ENCODE measurements around the gene TUBGCP2.
"Not testable (repeated sequence)": the region's sequence is repeated elsewhere in the genome, so short reads cannot be mapped to it uniquely, and the experiment has no call there.

The TUBGCP2 gene

GRCh38 chr10:133324857-133325260, 16.2 kb upstream of the TUBGCP2 start:
- no peak for DNase-seq

GRCh38 chr10:133324198-133324792, 15.6 kb upstream of the TUBGCP2 start:
- DNase-seq: peak; percentile 37

GRCh38 chr10:133322064-133322709, 13.5 kb upstream of the TUBGCP2 start:
- not testable (repeated sequence) for DNase-seq

GRCh38 chr10:133320852-133321422, 12.3 kb upstream of the TUBGCP2 start:
- DNase-seq: not testable (repeated sequence)

GRCh38 chr10:133318494-133319127, 9.9 kb upstream of the TUBGCP2 start:
- DNase-seq: peak; percentile 63

GRCh38 chr10:133316732-133317131, 8.1 kb upstream of the TUBGCP2 start:
- no peak for DNase-seq

- DNase-seq: no peak
These were observed 7.6 kb upstream of the TUBGCP2 start for GRCh38 chr10:133316266-133316665.

- DNase-seq: no peak
These were observed 7.2 kb upstream of the TUBGCP2 start for GRCh38 chr10:133315847-133316246.

GRCh38 chr10:133314911-133315310, 6.2 kb upstream of the TUBGCP2 start:
- DNase-seq: no peak

- DNase-seq: no peak
These were observed 4.5 kb upstream of the TUBGCP2 start for GRCh38 chr10:133313192-133313591.

GRCh38 chr10:133312769-133313145, 4.1 kb upstream of the TUBGCP2 start:
- DNase-seq: no peak

GRCh38 chr10:133312016-133312768, 3.5 kb upstream of the TUBGCP2 start:
- DNase-seq: no peak

GRCh38 chr10:133311570-133311969, 2.9 kb upstream of the TUBGCP2 start:
- no peak for DNase-seq

GRCh38 chr10:133310789-133311188, 2.1 kb upstream of the TUBGCP2 start:
- no peak for DNase-seq

- DNase-seq: no peak
These were observed 1.7 kb upstream of the TUBGCP2 start for GRCh38 chr10:133310399-133310755.

GRCh38 chr10:133309720-133310398, 1.2 kb upstream of the TUBGCP2 start:
- DNase-seq: no peak

- peak; percentile 92 for DNase-seq
These were observed 538 bp upstream of the TUBGCP2 start for GRCh38 chr10:133309100-133309719.

- DNase-seq: peak; percentile 86
These were observed 774 bp downstream of the TUBGCP2 start for GRCh38 chr10:133307776-133308420.

GRCh38 chr10:133306941-133307379, 1.7 kb downstream of the TUBGCP2 start:
- DNase-seq: no peak

GRCh38 chr10:133306097-133306476, 2.6 kb downstream of the TUBGCP2 start:
- DNase-seq: no peak

- no peak for DNase-seq
These were observed 5.5 kb downstream of the TUBGCP2 start for GRCh38 chr10:133303206-133303605.

GRCh38 chr10:133302230-133302629, 6.4 kb downstream of the TUBGCP2 start:
- DNase-seq: no peak

Data from effector CD4-positive, alpha-beta T cell (primary cell).